HepG2 (cell line): Measurements from ENCODE around the gene UNC93A. TPM values are rescaled to one million over a fixed set of nuclear protein-coding genes. Genes with fewer than 3 reads are reported as not detected.

Experiments
- MAFF ChIP-seq: IDR thresholded peaks from 2 replicates; pipeline ENCODE4 v1.6.1; 2011; ENCODE audit warnings: low read depth, low read length, improper control_type of control experiment
- NFYB ChIP-seq: sonication (generic); formaldehyde crosslinking; IDR thresholded peaks from 2 replicates; pipeline ENCODE4 v1.4.0; 2020; ENCODE audit warnings: missing genetic modification reagents
- PHF5A ChIP-seq: IDR thresholded peaks from one replicate; pipeline ENCODE4 v1.6.1; 2018; ENCODE audit warnings: low read depth, missing genetic modification reagents; ENCODE audit not compliant: unreplicated experiment
- POGZ ChIP-seq: sonication (generic); formaldehyde crosslinking; IDR thresholded peaks from 2 replicates; pipeline ENCODE4 v1.4.0; 2020; ENCODE audit warnings: mild to moderate bottlenecking, missing genetic modification reagents
- ZBTB8A ChIP-seq: sonication (generic); formaldehyde crosslinking; IDR thresholded peaks from 2 replicates; pipeline ENCODE4 v1.4.0; 2020; ENCODE audit warnings: mild to moderate bottlenecking, low read depth, missing genetic modification reagents, borderline replicate concordance
- ZFYVE20 ChIP-seq: sonication (generic); formaldehyde crosslinking; IDR thresholded peaks from 2 replicates; pipeline ENCODE4 v1.8.0; 2023; ENCODE audit warnings: low read depth, mild to moderate bottlenecking, moderate library complexity, missing genetic modification reagents, borderline replicate concordance
- ZNF12 ChIP-seq: sonication (generic); formaldehyde crosslinking; IDR thresholded peaks from 2 replicates; pipeline ENCODE4 v1.5.0; 2020; ENCODE audit warnings: missing genetic modification reagents
- ZNF264 ChIP-seq: sonication (generic); formaldehyde crosslinking; IDR thresholded peaks from 2 replicates; pipeline ENCODE4 v1.4.0; 2020; ENCODE audit warnings: missing genetic modification reagents
- ZNF484 ChIP-seq: sonication (generic); formaldehyde crosslinking; IDR thresholded peaks from 2 replicates; pipeline ENCODE4 v1.5.1; 2020; ENCODE audit warnings: mild to moderate bottlenecking, low read depth, missing genetic modification reagents, borderline replicate concordance
- ZNF598 ChIP-seq: sonication (generic); formaldehyde crosslinking; IDR thresholded peaks from 2 replicates; pipeline ENCODE4 v1.5.1; 2020; ENCODE audit warnings: mild to moderate bottlenecking, missing genetic modification reagents, borderline replicate concordance
- ZNF782 ChIP-seq: sonication (generic); formaldehyde crosslinking; IDR thresholded peaks from 2 replicates; pipeline ENCODE4 v1.4.0; 2020; ENCODE audit warnings: missing genetic modification reagents, mild to moderate bottlenecking, borderline replicate concordance
- ZZZ3 ChIP-seq: sonication (generic); formaldehyde crosslinking; IDR thresholded peaks from 2 replicates; pipeline ENCODE4 v1.4.0; 2020; ENCODE audit warnings: missing genetic modification reagents, mild to moderate bottlenecking, borderline replicate concordance
- polyA plus RNA-seq, 8 experiments: library from polyadenylated mRNA; depleted of rRNA in 3 of 8; stranded (reverse) in 7 of 8; unstranded in 1 of 8; fragments of >200 nt; fragmentation: Illumina TruSeq in 4 of 8; extraction: Trizol in 4 of 8; gene quantifications; 2 replicates each; pipeline versions ENCODE4 v1.2.1 to v1.2.3, GENCODE V29; 2011 to 2016; ENCODE audit warnings: low read depth in 4 of 8, missing spikeins in 1 of 8, mixed read lengths in 1 of 8; ENCODE audit not compliant: insufficient read depth in 1 of 8
- total RNA-seq, 5 experiments: library from RNA; depleted of rRNA; stranded (reverse); fragments of >200 nt; fragmentation: Illumina TruSeq; extraction: Trizol; gene quantifications; 2 replicates each; pipeline ENCODE4 v1.2.3, GENCODE V29; 2016; ENCODE audit warnings: low read depth in 1 of 5
- TF ChIP-seq, protein P1 (sequence below): sonication (generic); formaldehyde crosslinking; conservative IDR thresholded peaks from 2 replicates; pipeline ENCODE4 v1.8.1; 2023; ENCODE audit warnings: missing genetic modification reagents
- TF ChIP-seq, protein P2 (sequence below): sonication (generic); formaldehyde crosslinking; IDR thresholded peaks from 2 replicates; pipeline ENCODE4 v1.4.0; 2020; ENCODE audit warnings: missing genetic modification reagents
- TF ChIP-seq, protein P3 (sequence below): sonication (generic); formaldehyde crosslinking; IDR thresholded peaks from 2 replicates; pipeline ENCODE4 v1.5.0; 2020; ENCODE audit warnings: missing genetic modification reagents, mild to moderate bottlenecking, borderline replicate concordance
- TF ChIP-seq, protein P4 (sequence below): sonication (generic); formaldehyde crosslinking; IDR thresholded peaks from 2 replicates; pipeline ENCODE4 v1.8.0; 2022; ENCODE audit warnings: mild to moderate bottlenecking, missing genetic modification reagents
- TF ChIP-seq, protein P5 (sequence below): sonication (generic); formaldehyde crosslinking; IDR thresholded peaks from 2 replicates; pipeline ENCODE4 v1.4.0; 2020; ENCODE audit warnings: mild to moderate bottlenecking, missing genetic modification reagents
- TF ChIP-seq, protein P6 (sequence below): sonication (generic); formaldehyde crosslinking; IDR thresholded peaks from 2 replicates; pipeline ENCODE4 v1.4.0; 2020; ENCODE audit warnings: low read depth, mild to moderate bottlenecking, missing genetic modification reagents
- TF ChIP-seq, protein P7 (sequence below): sonication (generic); formaldehyde crosslinking; IDR thresholded peaks from 2 replicates; pipeline ENCODE4 v1.5.0; 2020; ENCODE audit warnings: missing genetic modification reagents

Gene UNC93A
- total and polyA plus RNA-seq, 2 of the 13 experiments (the other 11 are each of a cell fraction or from before 2014, with no cell fraction given) = 11.0 to 42.7 TPM

DNA sequence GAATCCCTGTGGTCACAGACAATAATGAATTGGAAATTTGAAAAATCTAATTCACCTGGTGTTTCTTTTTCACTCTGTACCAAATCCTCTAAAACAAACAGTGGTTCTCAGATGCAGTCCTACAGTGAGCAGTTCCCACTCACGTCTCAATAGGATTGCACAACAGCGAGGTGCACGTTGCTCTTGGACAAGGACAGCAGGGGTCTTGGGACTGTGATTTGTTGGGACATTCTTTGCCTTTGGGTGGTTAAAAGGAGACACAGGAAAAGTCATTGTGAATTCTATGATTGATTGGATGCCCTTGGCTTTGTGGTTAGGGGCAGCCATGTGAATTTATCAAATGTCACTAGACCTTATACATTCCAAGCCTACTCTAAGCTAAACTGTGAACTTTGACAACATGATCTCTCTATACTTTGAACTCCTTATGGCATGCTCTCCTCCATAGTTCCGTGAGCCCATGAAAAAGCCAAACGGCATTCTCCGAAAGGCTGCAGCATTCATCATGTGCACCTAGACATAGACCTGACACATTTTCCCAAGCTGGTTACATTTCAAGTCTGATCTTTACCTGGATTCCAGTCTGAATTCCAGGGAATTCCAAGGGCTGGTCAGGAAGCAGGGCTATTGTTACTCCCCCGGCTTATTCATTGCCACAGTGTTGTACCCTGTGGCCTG lies 647 bp downstream of the UNC93A start (continued):
- TF ChIP-seq, protein P1, sequence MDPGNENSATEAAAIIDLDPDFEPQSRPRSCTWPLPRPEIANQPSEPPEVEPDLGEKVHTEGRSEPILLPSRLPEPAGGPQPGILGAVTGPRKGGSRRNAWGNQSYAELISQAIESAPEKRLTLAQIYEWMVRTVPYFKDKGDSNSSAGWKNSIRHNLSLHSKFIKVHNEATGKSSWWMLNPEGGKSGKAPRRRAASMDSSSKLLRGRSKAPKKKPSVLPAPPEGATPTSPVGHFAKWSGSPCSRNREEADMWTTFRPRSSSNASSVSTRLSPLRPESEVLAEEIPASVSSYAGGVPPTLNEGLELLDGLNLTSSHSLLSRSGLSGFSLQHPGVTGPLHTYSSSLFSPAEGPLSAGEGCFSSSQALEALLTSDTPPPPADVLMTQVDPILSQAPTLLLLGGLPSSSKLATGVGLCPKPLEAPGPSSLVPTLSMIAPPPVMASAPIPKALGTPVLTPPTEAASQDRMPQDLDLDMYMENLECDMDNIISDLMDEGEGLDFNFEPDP (CRISPR knock-in tag) = no peak
- TF ChIP-seq, protein P2, sequence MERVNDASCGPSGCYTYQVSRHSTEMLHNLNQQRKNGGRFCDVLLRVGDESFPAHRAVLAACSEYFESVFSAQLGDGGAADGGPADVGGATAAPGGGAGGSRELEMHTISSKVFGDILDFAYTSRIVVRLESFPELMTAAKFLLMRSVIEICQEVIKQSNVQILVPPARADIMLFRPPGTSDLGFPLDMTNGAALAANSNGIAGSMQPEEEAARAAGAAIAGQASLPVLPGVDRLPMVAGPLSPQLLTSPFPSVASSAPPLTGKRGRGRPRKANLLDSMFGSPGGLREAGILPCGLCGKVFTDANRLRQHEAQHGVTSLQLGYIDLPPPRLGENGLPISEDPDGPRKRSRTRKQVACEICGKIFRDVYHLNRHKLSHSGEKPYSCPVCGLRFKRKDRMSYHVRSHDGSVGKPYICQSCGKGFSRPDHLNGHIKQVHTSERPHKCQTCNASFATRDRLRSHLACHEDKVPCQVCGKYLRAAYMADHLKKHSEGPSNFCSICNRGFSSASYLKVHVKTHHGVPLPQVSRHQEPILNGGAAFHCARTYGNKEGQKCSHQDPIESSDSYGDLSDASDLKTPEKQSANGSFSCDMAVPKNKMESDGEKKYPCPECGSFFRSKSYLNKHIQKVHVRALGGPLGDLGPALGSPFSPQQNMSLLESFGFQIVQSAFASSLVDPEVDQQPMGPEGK (CRISPR knock-in tag) = peak; percentile 55; the same call in 1 of the 2 replicates
- TF ChIP-seq ZNF782 (no peak), ZNF12 (CRISPR knock-in tag) (peak; percentile 75; the same call in 1 of the 2 replicates), ZNF484 (CRISPR knock-in tag) (no peak), ZNF598 (CRISPR knock-in tag) (no peak), ZNF264 (0 out of 2 replicates have a peak, but pooled peaks have one; percentile 0), MAFF (no peak), ZZZ3 (CRISPR knock-in tag) (no peak), ZFYVE20 (CRISPR knock-in tag) (no peak), PHF5A (no peak), POGZ (CRISPR knock-in tag) (peak; percentile 56; the same call in 1 of the 2 replicates), ZBTB8A (CRISPR knock-in tag) (no peak), NFYB (CRISPR knock-in tag) (no peak)
- TF ChIP-seq, protein P3, sequence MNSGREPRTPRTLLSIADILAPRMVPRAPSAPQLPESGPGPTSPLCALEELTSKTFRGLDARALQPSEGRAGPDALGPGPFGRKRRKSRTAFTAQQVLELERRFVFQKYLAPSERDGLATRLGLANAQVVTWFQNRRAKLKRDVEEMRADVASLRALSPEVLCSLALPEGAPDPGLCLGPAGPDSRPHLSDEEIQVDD (CRISPR knock-in tag) = no peak
- TF ChIP-seq, protein P4, sequence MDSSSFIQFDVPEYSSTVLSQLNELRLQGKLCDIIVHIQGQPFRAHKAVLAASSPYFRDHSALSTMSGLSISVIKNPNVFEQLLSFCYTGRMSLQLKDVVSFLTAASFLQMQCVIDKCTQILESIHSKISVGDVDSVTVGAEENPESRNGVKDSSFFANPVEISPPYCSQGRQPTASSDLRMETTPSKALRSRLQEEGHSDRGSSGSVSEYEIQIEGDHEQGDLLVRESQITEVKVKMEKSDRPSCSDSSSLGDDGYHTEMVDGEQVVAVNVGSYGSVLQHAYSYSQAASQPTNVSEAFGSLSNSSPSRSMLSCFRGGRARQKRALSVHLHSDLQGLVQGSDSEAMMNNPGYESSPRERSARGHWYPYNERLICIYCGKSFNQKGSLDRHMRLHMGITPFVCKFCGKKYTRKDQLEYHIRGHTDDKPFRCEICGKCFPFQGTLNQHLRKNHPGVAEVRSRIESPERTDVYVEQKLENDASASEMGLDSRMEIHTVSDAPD (CRISPR knock-in tag) = 0 out of 2 replicates have a peak, but pooled peaks have one; percentile 76
- TF ChIP-seq, protein P5, sequence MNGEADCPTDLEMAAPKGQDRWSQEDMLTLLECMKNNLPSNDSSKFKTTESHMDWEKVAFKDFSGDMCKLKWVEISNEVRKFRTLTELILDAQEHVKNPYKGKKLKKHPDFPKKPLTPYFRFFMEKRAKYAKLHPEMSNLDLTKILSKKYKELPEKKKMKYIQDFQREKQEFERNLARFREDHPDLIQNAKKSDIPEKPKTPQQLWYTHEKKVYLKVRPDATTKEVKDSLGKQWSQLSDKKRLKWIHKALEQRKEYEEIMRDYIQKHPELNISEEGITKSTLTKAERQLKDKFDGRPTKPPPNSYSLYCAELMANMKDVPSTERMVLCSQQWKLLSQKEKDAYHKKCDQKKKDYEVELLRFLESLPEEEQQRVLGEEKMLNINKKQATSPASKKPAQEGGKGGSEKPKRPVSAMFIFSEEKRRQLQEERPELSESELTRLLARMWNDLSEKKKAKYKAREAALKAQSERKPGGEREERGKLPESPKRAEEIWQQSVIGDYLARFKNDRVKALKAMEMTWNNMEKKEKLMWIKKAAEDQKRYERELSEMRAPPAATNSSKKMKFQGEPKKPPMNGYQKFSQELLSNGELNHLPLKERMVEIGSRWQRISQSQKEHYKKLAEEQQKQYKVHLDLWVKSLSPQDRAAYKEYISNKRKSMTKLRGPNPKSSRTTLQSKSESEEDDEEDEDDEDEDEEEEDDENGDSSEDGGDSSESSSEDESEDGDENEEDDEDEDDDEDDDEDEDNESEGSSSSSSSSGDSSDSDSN (CRISPR knock-in tag) = no peak
- TF ChIP-seq, protein P6, sequence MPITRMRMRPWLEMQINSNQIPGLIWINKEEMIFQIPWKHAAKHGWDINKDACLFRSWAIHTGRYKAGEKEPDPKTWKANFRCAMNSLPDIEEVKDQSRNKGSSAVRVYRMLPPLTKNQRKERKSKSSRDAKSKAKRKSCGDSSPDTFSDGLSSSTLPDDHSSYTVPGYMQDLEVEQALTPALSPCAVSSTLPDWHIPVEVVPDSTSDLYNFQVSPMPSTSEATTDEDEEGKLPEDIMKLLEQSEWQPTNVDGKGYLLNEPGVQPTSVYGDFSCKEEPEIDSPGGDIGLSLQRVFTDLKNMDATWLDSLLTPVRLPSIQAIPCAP (CRISPR knock-in tag) = no peak
- TF ChIP-seq, protein P7, sequence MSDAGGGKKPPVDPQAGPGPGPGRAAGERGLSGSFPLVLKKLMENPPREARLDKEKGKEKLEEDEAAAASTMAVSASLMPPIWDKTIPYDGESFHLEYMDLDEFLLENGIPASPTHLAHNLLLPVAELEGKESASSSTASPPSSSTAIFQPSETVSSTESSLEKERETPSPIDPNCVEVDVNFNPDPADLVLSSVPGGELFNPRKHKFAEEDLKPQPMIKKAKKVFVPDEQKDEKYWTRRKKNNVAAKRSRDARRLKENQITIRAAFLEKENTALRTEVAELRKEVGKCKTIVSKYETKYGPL (CRISPR knock-in tag) = no peak; the same call in 1 of the 2 replicates
